Tibial nerve (tissue), 4 donors: ENCODE data around the gene UGT2A3.

Source experiments
- EP300 ChIP-seq, 2 donors: sonication (generic); formaldehyde crosslinking; IDR thresholded peaks; one replicate each; pipeline ENCODE4 v1.6.1; 2017; ENCODE audit warnings: antibody characterized with exemption in 2 of 2, mild to moderate bottlenecking in 1 of 2
- POLR2A ChIP-seq, 2 donors: fragments of 450-650 bp; IDR thresholded peaks; one replicate each; pipeline ENCODE4 v1.6.1; 2017; ENCODE audit warnings: antibody characterized with exemption in 2 of 2, mild to moderate bottlenecking in 2 of 2, moderate library complexity in 2 of 2
- TF ChIP-seq, protein P1 (sequence below), 5 experiments: fragments of 200-600 bp in 3 of 5; fragments of 450-650 bp in 2 of 5; sonication (generic) in 3 of 5; IDR thresholded peaks; one replicate each; pipeline ENCODE4 v1.5.1; 2016 to 2019; ENCODE audit warnings: antibody characterized with exemption in 5 of 5, mild to moderate bottlenecking in 3 of 5, moderate library complexity in 2 of 5

DNA sequence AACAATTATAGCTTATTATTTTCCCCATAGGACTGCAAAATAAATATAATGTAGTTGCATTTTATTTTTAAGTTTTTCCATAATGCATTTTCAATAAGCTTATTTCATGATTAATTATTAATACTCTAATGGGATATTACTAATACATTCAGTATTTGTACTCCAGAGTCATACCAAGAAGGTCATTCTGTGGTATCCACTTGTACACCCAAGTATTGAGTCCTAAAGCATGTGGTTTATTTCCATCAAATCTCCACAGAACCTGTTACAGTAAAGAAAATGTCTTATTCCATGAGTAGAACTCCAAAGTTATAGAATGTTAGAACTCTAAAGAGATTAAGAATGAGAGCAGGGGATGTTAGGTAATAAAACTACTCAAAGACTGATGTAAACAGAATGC lies 30.6 kb downstream of the UGT2A3 start:
- TF ChIP-seq, protein P1, sequence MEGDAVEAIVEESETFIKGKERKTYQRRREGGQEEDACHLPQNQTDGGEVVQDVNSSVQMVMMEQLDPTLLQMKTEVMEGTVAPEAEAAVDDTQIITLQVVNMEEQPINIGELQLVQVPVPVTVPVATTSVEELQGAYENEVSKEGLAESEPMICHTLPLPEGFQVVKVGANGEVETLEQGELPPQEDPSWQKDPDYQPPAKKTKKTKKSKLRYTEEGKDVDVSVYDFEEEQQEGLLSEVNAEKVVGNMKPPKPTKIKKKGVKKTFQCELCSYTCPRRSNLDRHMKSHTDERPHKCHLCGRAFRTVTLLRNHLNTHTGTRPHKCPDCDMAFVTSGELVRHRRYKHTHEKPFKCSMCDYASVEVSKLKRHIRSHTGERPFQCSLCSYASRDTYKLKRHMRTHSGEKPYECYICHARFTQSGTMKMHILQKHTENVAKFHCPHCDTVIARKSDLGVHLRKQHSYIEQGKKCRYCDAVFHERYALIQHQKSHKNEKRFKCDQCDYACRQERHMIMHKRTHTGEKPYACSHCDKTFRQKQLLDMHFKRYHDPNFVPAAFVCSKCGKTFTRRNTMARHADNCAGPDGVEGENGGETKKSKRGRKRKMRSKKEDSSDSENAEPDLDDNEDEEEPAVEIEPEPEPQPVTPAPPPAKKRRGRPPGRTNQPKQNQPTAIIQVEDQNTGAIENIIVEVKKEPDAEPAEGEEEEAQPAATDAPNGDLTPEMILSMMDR (IDR thresholded peaks at IDR 0.05): no peak
- TF ChIP-seq POLR2A (IDR thresholded peaks at IDR 0.05) (no peak), EP300 (IDR thresholded peaks at IDR 0.05) (no peak)
